Fibroblast of skin of right quadriceps (primary cell): Measurements from ENCODE around the gene ANK2.

Experiments
- DNase-seq: peaks from one replicate; pipeline ENCODE4 v3.0.0-alpha.2; 2013

Gene ANK2

DNA sequence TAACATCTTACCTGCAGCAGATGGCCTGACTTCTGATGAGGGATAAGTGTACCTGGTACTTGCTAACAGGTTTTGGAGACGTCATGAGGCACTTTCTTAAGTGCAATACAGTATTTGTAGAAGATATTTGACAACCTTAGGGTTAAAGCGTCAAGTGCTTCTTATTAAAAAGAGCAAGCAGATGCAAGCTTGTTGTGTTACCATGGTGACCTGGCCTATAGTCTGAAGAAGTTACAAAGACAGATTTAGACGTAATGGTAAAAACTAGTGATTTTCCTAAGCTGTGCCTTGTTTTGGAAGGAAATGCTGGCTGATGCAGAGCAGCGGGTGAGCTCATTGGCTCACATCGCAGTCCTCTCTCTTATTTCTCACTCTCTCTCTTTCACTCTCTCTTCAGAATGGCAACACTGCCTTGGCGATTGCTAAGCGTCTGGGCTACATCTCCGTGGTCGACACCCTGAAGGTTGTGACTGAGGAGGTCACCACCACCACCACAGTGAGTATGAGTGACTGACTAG lies 243.6 kb downstream of the ANK2 start:
- DNase-seq = peak; percentile 54

DNA sequence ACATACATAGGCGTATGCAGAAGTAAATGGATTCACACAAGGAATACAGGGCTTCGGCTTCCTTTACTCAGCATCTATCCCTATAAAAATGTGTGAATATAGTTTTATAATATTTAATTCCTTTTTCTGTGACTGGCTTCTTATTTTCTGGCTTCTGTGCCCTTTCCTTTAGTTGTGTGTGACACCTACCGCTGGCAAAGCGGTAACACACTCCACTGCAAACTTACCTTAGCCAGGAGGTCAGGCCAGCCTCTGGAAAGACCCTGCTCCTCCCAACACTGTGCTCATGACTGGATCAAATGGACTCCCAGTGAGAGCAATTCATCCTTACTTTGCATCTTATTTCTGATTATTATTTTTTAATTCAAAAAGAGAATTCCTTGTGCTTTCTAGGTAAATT lies 244.2 kb downstream of the ANK2 start:
- peak; percentile 11 for DNase-seq

DNA sequence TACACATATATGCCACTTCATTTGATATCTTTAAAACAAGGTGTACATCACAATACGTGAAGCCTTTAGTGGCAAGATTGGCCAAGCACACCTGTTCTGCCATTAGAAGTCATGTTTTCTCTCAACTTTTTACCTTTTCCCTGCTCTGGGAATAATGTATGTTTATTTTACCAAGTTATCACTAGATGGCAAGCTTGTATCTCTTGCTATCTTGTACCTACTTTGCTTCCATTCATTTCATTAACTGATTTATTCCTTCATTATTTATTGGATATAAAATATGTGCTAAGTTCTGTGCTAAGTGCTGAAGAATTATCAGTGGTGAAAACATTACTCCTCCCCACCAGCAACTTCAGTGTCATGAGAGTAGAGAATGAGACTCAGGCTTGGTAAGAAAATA lies 245.5 kb downstream of the ANK2 start:
- no peak for DNase-seq

DNA sequence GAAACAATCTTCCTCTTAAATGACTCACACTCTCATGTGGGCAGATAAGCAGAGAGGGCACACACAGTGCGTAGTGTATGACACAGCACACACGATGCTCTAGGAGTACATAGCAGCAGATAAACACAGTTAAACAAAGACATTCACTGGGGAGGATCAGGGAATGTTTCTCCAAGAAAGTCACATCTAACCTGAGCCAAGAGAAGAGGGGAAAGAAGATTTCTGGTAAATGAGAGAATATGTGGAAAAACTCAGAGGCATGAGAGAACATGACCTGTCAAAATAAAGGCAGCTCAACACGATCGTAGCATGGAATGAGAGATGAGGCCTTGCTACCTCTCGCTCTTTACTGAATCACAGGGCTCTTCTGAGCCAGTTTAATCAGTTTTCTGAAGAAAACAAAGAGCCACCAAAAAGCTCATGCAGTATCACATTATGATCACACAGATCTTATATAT lies 251.0 kb downstream of the ANK2 start:
- DNase-seq = peak; percentile 66

GRCh38 chr4:113302051-113302450 lies 252.6 kb downstream of the ANK2 start:
- DNase-seq = peak; percentile 50

- peak; percentile 35 for DNase-seq
Measured at GRCh38 chr4:113303315-113303714, 253.9 kb downstream of the ANK2 start.

- no peak for DNase-seq
Measured at GRCh38 chr4:113311047-113311446, 261.6 kb downstream of the ANK2 start.

DNA sequence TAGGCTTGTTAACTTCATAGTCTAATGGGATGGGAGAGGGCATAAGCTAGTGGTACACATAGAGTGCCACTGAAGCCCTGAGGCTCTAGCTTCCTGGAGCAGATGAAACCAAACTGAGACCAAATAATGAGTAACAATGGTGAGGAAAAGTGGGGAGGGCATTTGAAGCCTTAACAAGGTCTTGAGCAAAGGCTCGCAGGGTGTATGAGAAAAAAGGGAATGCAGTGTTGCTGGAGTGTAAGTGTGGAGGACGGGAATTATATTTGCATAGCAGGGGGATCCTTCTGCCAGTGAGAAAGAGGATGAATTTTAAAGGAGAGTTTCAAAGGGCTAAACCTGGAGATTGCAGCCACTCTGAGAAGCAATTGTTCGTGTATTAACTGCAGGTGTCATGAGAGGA lies 263.1 kb downstream of the ANK2 start:
- no peak for DNase-seq

DNA sequence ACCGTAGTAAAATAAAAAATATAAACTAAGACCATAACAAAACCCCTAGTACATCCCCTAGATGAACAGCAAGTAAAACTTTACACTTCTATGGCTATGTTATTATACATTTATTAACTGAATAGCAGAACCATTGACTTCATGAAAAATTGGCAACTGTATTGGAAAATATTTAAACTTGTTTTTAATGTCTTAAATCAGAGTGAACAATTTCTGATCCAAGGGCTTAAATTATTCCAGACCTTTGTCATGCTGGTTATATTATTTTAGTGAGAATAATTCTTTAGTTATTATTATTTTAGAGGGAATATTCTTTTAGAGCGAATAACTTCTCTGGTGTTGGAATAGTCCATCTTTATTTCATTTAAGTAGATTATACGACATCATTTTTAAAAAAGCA lies 265.0 kb downstream of the ANK2 start:
- no peak for DNase-seq

DNA sequence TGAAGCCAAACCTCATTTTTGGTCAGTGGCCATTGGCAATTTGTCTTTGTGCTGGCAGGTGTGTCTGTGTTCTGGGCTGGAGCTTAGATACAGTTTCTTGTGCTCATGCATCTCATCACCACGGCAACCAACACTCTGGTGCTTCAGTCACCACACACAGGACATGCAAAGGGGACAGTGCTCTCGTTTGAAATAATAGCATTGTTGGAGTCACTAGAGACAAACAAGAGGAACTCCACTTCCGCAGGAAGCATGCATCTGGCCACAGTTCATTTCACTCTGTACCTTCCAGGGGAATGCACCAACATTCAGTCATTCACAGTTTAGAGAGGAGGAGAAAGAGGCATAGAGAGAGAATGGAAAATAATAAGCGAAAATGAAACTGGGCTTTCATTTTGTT lies 267.4 kb downstream of the ANK2 start:
- no peak for DNase-seq

GRCh38 chr4:113317523-113317922 lies 268.1 kb downstream of the ANK2 start:
- no peak for DNase-seq

DNA sequence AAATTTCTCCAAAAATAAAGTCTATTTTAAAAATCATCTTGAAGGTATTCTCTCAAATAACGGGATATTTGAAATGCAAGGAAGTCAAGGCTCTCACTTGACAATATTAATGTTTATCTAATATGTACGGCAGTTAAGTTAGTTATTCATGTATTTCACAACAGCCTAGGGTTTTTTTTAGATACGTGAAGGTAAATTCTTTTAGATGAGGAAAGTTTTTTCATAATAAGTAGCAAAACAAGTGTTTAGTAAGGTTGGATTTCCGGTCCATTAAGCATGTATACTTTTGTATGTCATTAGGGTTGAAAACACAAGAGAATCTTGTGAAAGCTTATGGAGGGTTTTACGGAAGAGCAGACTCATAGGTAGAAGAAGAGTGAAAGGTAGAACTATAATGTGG lies 273.3 kb downstream of the ANK2 start:
- no peak for DNase-seq

DNA sequence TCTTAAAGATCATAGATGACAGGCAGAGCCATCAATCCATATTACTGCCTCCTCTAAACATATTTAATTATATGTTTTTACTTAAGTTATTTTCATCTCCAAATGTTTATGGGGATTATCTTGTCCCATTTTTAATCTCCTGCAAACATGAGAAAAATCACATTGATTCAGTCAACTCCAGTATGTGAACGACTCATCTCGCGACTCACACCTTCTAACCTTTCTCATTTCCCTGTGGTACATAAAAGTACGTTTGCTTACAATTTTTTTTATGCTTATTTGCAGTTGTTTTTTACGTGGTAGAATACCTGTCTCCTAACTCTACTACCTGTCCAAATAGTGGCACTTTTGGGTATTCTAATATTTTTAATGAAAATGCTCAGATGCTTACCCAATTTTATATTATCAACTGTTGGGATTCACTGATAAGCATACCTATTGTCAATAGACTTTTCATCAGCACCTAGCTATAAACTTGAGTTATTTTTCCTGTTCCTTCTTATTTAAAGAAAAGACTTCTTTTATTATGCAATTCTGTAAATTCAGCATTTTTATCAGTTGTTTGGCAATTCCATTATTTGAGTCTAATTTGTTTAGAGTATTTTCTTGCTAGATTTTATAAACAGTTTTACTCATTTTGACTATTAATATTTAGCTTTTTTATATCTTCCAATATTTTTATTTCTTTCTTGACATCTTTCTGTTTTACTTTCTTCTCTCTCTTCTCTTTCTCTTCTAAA lies 276.6 kb downstream of the ANK2 start:
- no peak for DNase-seq

DNA sequence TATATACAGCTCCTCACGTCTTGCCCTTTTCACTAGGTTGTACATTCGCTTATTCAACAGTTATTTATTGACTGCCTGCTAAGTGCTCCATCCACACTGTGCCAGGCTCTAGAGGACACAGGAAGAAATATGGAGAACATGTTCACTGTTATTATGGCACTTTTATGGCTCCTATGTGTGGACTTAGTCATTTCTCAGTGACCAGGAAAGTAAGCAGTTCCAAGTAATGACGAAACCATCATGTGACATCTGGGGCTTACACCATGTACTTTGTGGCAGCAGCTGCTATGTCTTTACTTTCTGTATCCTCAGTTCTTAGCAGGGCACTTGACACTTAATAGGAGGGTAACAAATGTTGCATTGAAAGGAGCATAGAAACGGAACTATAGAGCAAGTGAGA lies 278.0 kb downstream of the ANK2 start:
- DNase-seq = no peak

DNA sequence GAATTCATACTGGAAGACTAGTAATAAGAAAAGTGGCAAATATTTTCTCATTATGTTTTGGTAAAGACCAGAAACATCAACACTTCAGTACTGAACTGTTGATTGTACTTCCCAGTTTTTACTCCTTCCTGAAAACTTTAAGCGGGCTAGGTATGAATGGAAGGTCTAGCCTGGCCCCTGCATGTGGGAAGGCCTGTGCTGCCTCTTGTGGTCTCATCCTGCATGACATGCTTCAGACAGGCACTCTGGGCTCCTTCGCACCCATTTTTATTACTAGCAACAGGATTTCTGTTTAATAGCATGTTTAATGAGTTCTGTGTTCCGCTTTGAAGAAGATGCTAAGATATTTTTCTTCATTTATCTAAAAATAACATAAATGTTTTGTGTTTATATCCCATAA lies 279.1 kb downstream of the ANK2 start:
- no peak for DNase-seq

DNA sequence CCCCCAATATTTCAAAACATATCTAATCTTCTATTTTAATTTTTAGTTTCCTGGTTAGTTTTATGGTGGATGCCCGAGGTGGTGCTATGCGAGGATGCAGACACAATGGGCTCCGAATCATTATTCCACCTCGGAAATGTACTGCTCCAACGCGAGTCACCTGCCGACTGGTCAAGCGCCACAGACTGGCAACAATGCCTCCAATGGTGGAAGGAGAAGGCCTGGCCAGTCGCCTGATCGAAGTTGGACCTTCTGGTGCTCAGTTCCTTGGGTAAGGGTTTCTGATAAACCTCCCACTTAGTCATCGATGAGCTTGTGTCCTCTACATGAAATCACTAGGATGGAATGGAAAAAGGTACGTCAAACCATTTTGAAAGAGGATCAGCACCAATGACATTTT lies 280.7 kb downstream of the ANK2 start:
- DNase-seq = no peak

DNA sequence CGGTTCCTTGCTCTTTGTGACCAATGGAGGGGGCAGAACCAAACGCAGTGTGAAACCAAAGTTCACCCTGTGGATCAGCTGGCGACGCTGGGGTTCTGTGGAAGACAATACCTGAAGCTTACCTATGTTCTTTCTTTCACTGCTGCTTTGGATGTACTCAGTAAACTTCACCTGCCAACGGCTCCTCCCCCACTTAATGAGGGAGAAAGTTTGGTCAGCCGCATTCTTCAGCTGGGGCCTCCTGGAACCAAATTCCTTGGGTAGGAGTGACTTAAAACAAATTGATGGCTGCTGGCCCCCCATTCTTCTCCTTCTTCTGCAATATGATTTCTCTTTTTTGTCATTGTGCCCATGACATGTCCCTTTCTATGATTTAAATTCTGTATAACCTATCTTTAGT lies 282.4 kb downstream of the ANK2 start:
- no peak for DNase-seq

DNA sequence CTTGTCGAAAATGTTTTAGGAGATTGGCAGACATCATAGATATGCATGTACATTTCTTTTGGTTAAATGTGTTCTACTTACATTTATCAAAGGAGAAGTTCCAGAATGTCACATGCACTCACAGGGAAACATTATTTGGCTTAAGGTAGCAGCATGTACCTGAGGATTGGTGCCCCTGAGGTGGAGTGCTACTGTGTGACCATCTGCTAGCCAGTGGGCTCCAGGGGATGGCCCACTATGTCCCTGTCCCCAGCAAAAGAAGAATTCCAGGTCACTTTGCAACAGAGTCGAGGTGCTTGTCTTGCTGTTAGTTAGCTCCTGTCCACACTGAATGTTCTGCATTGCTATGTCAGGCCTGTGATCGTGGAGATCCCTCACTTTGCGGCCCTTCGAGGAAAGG lies 283.2 kb downstream of the ANK2 start:
- no peak for DNase-seq

DNA sequence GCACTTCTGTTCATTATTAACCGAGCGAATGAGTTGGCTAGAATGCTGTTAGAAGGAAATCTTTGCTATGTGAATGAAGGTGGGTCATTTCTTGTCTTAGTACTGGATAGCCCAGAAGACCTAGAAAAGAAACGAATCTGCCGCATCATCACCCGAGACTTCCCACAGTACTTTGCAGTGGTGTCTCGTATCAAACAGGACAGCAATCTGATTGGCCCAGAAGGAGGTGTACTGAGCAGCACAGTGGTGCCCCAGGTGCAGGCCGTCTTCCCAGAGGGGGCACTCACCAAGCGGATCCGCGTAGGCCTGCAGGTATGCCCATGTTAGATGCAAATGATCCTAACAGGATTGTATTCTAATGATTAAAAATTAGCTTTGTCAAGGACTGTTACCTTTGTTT lies 286.3 kb downstream of the ANK2 start:
- no peak for DNase-seq

DNA sequence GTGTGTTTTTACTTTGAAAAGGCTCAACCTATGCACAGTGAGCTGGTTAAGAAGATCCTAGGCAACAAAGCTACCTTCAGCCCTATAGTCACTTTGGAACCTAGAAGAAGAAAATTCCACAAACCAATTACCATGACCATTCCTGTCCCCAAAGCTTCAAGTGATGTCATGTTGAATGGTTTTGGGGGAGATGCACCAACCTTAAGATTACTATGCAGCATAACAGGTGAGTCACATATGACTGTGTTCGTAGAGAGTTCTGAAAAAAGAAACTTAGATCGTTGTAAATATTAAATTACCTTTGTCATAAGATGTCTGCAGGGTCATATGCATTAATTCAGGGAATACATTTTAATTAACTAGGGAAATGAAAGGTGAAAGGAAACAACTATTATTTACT lies 287.1 kb downstream of the ANK2 start:
- DNase-seq = no peak

- DNase-seq = no peak
Measured at GRCh38 chr4:113339430-113339813, 290.0 kb downstream of the ANK2 start.

DNA sequence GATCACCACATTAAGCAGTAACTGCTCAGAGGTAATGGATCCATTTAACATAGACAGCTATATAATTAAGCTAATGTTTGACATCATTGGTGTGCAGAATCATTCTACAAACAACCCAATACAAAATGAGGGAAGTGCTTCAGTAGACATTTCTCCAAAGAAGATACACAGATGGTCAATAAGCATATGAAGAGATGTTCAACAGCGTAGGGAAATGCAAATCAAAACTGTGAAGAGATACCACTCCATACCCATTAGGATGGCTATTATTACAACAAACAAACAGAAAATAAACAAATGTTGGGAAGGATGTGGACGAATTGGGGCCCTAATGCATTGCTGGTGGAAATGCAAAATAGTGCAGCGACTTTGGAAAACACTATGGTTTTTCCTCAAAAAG lies 294.6 kb downstream of the ANK2 start:
- DNase-seq = no peak

GRCh38 chr4:113347245-113347644 lies 297.8 kb downstream of the ANK2 start:
- no peak for DNase-seq

GRCh38 chr4:113349430-113349829 lies 300.0 kb downstream of the ANK2 start:
- DNase-seq = no peak

- DNase-seq = peak; percentile 37
Measured at GRCh38 chr4:113350576-113350975, 301.1 kb downstream of the ANK2 start.
